ENCODE measurements around the gene SHB.

GRCh38 chr9:38032266-38033110 is 36.5 kb downstream of the SHB start:
- TF ChIP-seq CTCF (IDR thresholded peaks at IDR 0.05) (no peak), EP300 (IDR thresholded peaks at IDR 0.05) (no peak), POLR2A (IDR thresholded peaks at IDR 0.05) (no peak)
